GM12872 (cell line): ENCODE data around the gene OR6S1.

Source experiments
- TF ChIP-seq, protein P1 (sequence below): IDR thresholded peaks from 3 replicates; pipeline ENCODE4 v1.5.1; 2011; ENCODE audit warnings: low read depth, mild to moderate bottlenecking, low read length, moderate library complexity; ENCODE audit not compliant: insufficient read depth

OR6S1 gene

DNA sequence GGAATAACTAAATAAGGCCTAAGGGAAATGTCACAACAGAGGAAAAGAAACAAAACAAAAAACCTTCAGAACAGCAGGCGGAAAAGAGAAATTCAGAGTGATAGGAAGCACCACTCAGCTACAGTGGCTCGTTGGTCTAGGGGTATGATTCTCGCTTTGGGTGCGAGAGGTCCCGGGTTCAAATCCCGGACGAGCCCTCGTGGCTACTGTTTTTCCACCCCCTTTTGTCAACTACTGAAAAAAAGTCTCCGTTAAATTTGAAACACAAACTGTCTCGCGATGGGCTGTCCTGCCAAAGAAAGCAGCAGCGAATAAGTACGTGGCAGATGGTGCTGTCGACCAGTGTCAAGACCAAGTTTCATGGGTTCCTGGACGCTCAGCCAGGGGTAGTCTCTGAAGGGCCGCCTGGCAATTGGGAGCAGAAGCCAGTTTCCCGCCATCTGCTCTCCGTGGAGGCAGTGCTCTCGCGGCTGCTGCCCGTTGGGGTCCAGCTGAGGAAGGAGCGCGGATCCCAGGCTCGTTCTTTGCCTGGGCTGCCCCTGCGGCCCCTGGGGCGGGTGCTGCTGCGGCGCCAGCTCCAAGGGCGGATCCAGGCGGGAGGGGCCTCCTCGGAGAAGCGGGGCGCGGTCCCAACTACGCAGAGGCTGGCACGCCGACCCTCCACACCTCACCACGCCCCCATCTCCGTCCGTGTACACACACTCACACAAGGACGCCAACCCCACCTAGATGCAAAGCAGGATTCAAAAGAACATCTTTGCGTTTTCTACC, 42.6 kb upstream of the OR6S1 start, which contains the start of gene RNASE4:
RNASE4 (plus strand) TSS at position 670 of the 771 bp plus-strand sequence. CDS start 14,812 bp downstream, outside the sequence.
- TF ChIP-seq, protein P1, sequence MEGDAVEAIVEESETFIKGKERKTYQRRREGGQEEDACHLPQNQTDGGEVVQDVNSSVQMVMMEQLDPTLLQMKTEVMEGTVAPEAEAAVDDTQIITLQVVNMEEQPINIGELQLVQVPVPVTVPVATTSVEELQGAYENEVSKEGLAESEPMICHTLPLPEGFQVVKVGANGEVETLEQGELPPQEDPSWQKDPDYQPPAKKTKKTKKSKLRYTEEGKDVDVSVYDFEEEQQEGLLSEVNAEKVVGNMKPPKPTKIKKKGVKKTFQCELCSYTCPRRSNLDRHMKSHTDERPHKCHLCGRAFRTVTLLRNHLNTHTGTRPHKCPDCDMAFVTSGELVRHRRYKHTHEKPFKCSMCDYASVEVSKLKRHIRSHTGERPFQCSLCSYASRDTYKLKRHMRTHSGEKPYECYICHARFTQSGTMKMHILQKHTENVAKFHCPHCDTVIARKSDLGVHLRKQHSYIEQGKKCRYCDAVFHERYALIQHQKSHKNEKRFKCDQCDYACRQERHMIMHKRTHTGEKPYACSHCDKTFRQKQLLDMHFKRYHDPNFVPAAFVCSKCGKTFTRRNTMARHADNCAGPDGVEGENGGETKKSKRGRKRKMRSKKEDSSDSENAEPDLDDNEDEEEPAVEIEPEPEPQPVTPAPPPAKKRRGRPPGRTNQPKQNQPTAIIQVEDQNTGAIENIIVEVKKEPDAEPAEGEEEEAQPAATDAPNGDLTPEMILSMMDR: no peak

DNA sequence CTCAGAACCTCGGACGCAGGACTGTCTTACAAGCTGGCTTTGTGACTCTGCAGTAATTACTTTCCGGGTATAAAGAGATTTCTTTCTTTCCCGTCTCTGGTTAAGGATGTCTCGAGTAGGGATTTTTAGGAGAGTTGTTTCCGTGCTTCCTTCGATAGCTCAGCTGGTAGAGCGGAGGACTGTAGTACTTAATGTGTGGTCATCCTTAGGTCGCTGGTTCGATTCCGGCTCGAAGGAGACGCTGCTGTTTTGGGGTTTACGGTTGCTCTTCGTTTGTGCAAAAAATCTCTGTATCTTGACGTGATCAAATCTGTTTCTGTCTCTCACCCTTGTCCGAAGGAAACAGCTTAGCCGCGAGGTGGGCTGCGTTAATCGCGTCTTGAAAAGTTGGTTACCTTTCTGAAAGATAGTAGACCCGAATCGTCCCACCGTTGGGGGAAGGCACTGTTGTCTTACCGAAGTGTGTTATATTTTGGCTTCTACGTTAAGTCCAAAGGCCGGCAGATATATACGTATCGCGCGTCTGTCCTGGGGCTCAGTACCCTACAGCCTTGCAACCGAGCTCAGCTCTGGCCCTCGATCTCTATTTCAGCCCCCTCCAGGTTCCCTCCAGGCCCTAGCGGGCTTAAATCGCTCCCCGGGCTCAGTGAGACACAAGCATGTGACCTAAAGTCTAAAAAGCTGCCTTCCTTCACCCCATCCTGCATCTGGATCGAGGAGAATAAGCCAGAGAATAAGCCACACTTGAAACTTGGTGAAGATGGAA, 41.8 kb upstream of the OR6S1 start:
- TF ChIP-seq, protein P1: no peak

DNA sequence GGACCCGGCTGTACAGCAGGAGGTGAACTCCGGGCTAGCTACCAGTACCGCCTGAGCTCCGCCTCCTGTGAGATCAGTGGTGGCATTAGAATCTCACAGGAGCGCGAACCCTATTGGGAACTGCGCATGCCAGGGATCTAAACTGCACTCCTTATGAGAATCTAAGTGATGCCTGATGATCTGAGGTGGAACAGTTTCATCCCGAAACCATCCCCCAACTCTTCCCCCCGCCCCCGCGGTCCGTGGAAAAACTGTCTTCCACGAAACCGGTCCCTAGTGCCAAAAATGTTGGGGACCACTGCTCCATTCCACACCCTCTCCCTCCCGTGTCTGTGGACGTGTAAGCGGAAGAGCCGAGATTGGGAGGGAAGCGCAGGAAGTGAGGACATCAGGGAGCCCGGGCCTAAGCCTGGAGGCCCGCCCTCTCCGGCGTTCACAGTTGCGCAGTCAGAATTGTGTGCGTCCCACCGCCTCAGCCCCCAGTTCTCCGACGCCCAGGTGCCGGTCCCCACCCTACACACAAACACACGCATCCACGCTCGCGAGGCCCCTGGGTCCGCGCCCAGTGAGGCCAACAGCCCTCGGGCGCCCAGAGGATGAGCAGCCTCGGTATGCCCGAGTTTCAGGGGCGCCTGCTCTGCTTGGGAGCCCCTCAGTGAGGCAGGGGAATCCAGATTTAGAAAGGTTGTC, 41.1 kb upstream of the OR6S1 start:
- TF ChIP-seq, protein P1: no peak

GRCh38 chr14:20682127-20682434, 40.6 kb upstream of the OR6S1 start:
- TF ChIP-seq, protein P1: no peak

- TF ChIP-seq, protein P1: no peak
Measured at GRCh38 chr14:20681348-20682126, 40.0 kb upstream of the OR6S1 start.

DNA sequence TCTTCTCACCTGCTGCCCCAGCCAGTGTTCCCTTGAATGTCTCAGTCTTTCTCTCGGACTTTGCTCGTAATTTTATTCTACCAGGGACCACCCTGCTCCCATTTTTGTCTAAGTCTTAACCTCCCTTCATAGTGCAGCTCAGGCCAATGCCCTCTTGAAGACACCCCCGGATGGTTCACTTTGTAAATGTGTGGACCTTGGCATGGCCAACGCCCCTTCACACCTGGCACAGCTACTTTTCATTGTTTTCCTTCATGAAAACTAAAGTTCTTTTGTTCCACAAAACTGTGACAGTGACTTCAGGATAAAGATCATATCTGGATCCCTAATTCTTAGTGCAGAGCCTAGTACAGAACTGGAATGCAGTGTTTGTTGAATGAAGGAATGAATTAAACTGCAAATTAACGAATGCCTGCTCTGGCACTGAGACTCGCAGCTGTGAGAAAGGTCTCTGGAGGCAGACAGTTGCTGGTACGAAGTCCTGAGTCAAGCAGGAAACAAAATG, 39.4 kb upstream of the OR6S1 start:
- TF ChIP-seq, protein P1: no peak

- TF ChIP-seq, protein P1: no peak
Measured at GRCh38 chr14:20680363-20680762, 38.9 kb upstream of the OR6S1 start.
